ENCODE data around the gene TRAF1.

Gene TRAF1

GRCh38 chr9:120910643-120911042, 16.0 kb downstream of the TRAF1 start:
- H3K9ac ChIP-seq = no peak overlapping the region
- TF ChIP-seq Cebpa-rat (IDR thresholded peaks at IDR 0.05) = no peak
- H3K36me3 ChIP-seq = peaks cover 0 to 8% (median 0%) of the 10 kb centered on the region in 11 experiments; a peak in 3 of 22 replicates
- no peak overlapping the region for H3K4me3 ChIP-seq
- H3K4me2 ChIP-seq = peak overlapping the region in 9 of 11 experiments; percentile 27 to 88 (median 69); a peak in 11 of 22 replicates
- H4K20me1 ChIP-seq = no peaks in the 10 kb centered on the region
- H3K9me3 ChIP-seq (replicated peaks in 1 of 11) = no peaks in the 10 kb centered on the region
- H3K27me3 ChIP-seq = no peaks in the 10 kb centered on the region
- no peak overlapping the region for H3K27ac ChIP-seq
- H3K4me1 ChIP-seq = peaks cover 15 to 27% (median 24%) of the 10 kb centered on the region in 10 experiments

GRCh38 chr9:120909904-120910303, 16.7 kb downstream of the TRAF1 start:
- H3K9me3 ChIP-seq (replicated peaks in 1 of 11) = no peaks in the 10 kb centered on the region
- H3K36me3 ChIP-seq = peaks cover 0 to 8% (median 0%) of the 10 kb centered on the region in 11 experiments; a peak in 3 of 22 replicates
- TF ChIP-seq Cebpa-rat (IDR thresholded peaks at IDR 0.05) = no peak
- no peaks in the 10 kb centered on the region for H4K20me1 ChIP-seq
- no peaks in the 10 kb centered on the region for H3K27me3 ChIP-seq
- H3K4me3 ChIP-seq = no peak overlapping the region
- H3K9ac ChIP-seq = no peak overlapping the region
- peak overlapping the region in 7 of 11 experiments; percentile 2 to 37 (median 9); a peak in 5 of 22 replicates for H3K27ac ChIP-seq
- H3K4me1 ChIP-seq = peaks cover 15 to 34% (median 31%) of the 10 kb centered on the region in 10 experiments
- H3K4me2 ChIP-seq = peak overlapping the region; percentile 27 to 88 (median 69)

GRCh38 chr9:120905315-120906164, 21.1 kb downstream of the TRAF1 start:
- Histone ChIP-seq H3K36me3 (peaks cover 0 to 3% (median 0%) of the 10 kb centered on the region in 11 experiments; a peak in 1 of 22 replicates), H3K9me3 (replicated peaks in 1 of 11) (no peaks in the 10 kb centered on the region), H4K20me1 (no peaks in the 10 kb centered on the region), H3K4me3 (no peak overlapping the region), H3K4me1 (peaks cover 24 to 76% (median 71%) of the 10 kb centered on the region in 10 experiments), H3K27ac (peak overlapping the region in 1 of 11 experiments; percentile 1; a peak in 1 of 22 replicates), H3K9ac (peak overlapping the region in 1 of 11 experiments; percentile 9; a peak in 2 of 22 replicates), H3K4me2 (peak overlapping the region in 9 of 11 experiments; percentile 10 to 73 (median 57); a peak in 18 of 22 replicates), H3K27me3 (no peaks in the 10 kb centered on the region; a peak in 1 of 22 replicates)
- no peak for TF ChIP-seq Cebpa-rat (IDR thresholded peaks at IDR 0.05)

- peaks cover 18 to 77% (median 70%) of the 10 kb centered on the region in 10 experiments for H3K4me1 ChIP-seq
These were observed 21.7 kb downstream of the TRAF1 start for GRCh38 chr9:120904978-120905301.

GRCh38 chr9:120904061-120904977, 22.3 kb downstream of the TRAF1 start:
- Histone ChIP-seq H3K4me2 (peak overlapping the region in 8 of 11 experiments; percentile 41 to 73 (median 59); a peak in 15 of 22 replicates), H3K27ac (no peak overlapping the region), H4K20me1 (no peaks in the 10 kb centered on the region), H3K9ac (no peak overlapping the region; a peak in 1 of 22 replicates), H3K9me3 (replicated peaks in 1 of 11) (no peaks in the 10 kb centered on the region), H3K4me1 (peaks cover 12 to 77% (median 70%) of the 10 kb centered on the region in 10 experiments), H3K27me3 (no peaks in the 10 kb centered on the region; a peak in 1 of 22 replicates), H3K4me3 (no peak overlapping the region), H3K36me3 (peaks cover 0 to 3% (median 0%) of the 10 kb centered on the region in 11 experiments; a peak in 1 of 22 replicates)
- TF ChIP-seq Cebpa-rat (IDR thresholded peaks at IDR 0.05) = no peak

More at GRCh38 chr9:120904978-120905301, 21.7 kb downstream of the TRAF1 start:
- H3K4me2 ChIP-seq = peak overlapping the region in 9 of 11 experiments; percentile 10 to 73 (median 57); a peak in 17 of 22 replicates
- no peak overlapping the region for H3K27ac ChIP-seq
- no peak for TF ChIP-seq Cebpa-rat (IDR thresholded peaks at IDR 0.05)
- no peaks in the 10 kb centered on the region; a peak in 1 of 22 replicates for H3K27me3 ChIP-seq
- H3K9ac ChIP-seq = no peak overlapping the region
- no peak overlapping the region for H3K4me3 ChIP-seq
- H3K36me3 ChIP-seq = peaks cover 0 to 3% (median 0%) of the 10 kb centered on the region in 11 experiments; a peak in 1 of 22 replicates
- H4K20me1 ChIP-seq = no peaks in the 10 kb centered on the region
- no peaks in the 10 kb centered on the region for H3K9me3 ChIP-seq (replicated peaks in 1 of 11)

- Histone ChIP-seq H3K9ac (peak overlapping the region in 2 of 11 experiments; percentile 4 to 10; a peak in 2 of 22 replicates), H4K20me1 (no peaks in the 10 kb centered on the region), H3K4me1 (peaks cover 15 to 89% (median 82%) of the 10 kb centered on the region in 10 experiments), H3K4me2 (peak overlapping the region; percentile 3 to 73 (median 47); a peak in 19 of 22 replicates), H3K27ac (peak overlapping the region in 1 of 11 experiments; percentile 34; a peak in 1 of 22 replicates), H3K4me3 (no peak overlapping the region), H3K9me3 (replicated peaks in 1 of 11) (no peaks in the 10 kb centered on the region), H3K36me3 (no peaks in the 10 kb centered on the region), H3K27me3 (no peaks in the 10 kb centered on the region; a peak in 1 of 22 replicates)
- TF ChIP-seq Cebpa-rat (IDR thresholded peaks at IDR 0.05) = no peak
These were observed 23.7 kb downstream of the TRAF1 start for GRCh38 chr9:120902569-120903535.

- Histone ChIP-seq H3K4me1 (peaks cover 24 to 98% (median 91%) of the 10 kb centered on the region in 10 experiments), H3K9me3 (replicated peaks in 1 of 11) (no peaks in the 10 kb centered on the region), H4K20me1 (no peaks in the 10 kb centered on the region), H3K27ac (peak overlapping the region in 1 of 11 experiments; percentile 28; a peak in 2 of 22 replicates), H3K36me3 (no peaks in the 10 kb centered on the region), H3K27me3 (no peaks in the 10 kb centered on the region; a peak in 1 of 22 replicates), H3K4me2 (peak overlapping the region in 9 of 11 experiments; percentile 29 to 80 (median 61); a peak in 16 of 22 replicates), H3K4me3 (no peak overlapping the region), H3K9ac (peak overlapping the region in 5 of 11 experiments; percentile 11 to 40 (median 24); a peak in 4 of 22 replicates)
- no peak for TF ChIP-seq Cebpa-rat (IDR thresholded peaks at IDR 0.05)
These were observed 24.6 kb downstream of the TRAF1 start for GRCh38 chr9:120901755-120902568.

Measured in BLaER1 treated with 17β-estradiol and CSF1 and Interleukin-3, amounts not matched to agents 10 nM and 100 nM (cell line).